Hepatocyte (in vitro differentiated cells): ENCODE results near the gene XAGE3. TPM values are rescaled to one million over a fixed set of nuclear protein-coding genes. Genes with fewer than 3 reads are reported as not detected.
"Not testable (repeated sequence)": the region's sequence is repeated elsewhere in the genome, so short reads cannot be mapped to it uniquely, and the experiment has no call there.

ENCODE experiments used
- DNase-seq: peaks from one replicate; pipeline ENCODE4 v3.0.0-alpha.2; 2016; ENCODE audit warnings: low spot score
- H2AFZ ChIP-seq: fragments of 200-600 bp; sonication (generic); 2 replicates; pipeline ENCODE4 v1.6.0; 2016; ENCODE audit warnings: antibody characterized with exemption, mild to moderate bottlenecking
- H3K27ac ChIP-seq: fragments of 200-600 bp; sonication (generic); 2 replicates; pipeline ENCODE4 v1.5.1; 2016; ENCODE audit warnings: mild to moderate bottlenecking
- H3K27me3 ChIP-seq: fragments of 200-600 bp; sonication (generic); 2 replicates; pipeline ENCODE4 v1.6.1; 2016
- H3K36me3 ChIP-seq: fragments of 200-600 bp; sonication (generic); replicated peaks from 2 replicates; pipeline ENCODE4 v1.5.1; 2016; ENCODE audit warnings: low read depth; ENCODE audit not compliant: insufficient read depth
- H3K4me1 ChIP-seq: fragments of 200-600 bp; sonication (generic); 2 replicates; pipeline ENCODE4 v1.5.1; 2016; ENCODE audit warnings: mild to moderate bottlenecking, moderate library complexity; ENCODE audit not compliant: insufficient read depth
- H3K4me2 ChIP-seq: fragments of 200-600 bp; sonication (generic); 2 replicates; pipeline ENCODE4 v1.6.0; 2016
- H3K4me3 ChIP-seq: fragments of 200-600 bp; sonication (generic); 2 replicates; pipeline ENCODE4 v1.5.1; 2016; ENCODE audit warnings: mild to moderate bottlenecking
- H3K79me2 ChIP-seq: fragments of 200-600 bp; sonication (generic); 2 replicates; pipeline ENCODE4 v1.6.0; 2017; ENCODE audit warnings: mild to moderate bottlenecking
- H3K9me2 ChIP-seq: fragments of 200-600 bp; sonication (generic); replicated peaks from 2 replicates; pipeline ENCODE4 v1.6.0; 2017; ENCODE audit warnings: mild to moderate bottlenecking; ENCODE audit not compliant: insufficient read depth
- H3K9me3 ChIP-seq: fragments of 200-600 bp; sonication (generic); 2 replicates; pipeline ENCODE4 v1.5.1; 2016; ENCODE audit warnings: low read depth, mild to moderate bottlenecking
- H4K20me1 ChIP-seq: fragments of 200-600 bp; sonication (generic); 2 replicates; pipeline ENCODE4 v1.6.0; 2016; ENCODE audit warnings: mild to moderate bottlenecking; ENCODE audit not compliant: insufficient read depth, poor library complexity, severe bottlenecking
- WGBS: methylation state at CpG from one replicate; pipeline ENCODE4 v1.1.6; 2016; ENCODE audit warnings: low lambda C conversion rate; ENCODE audit errors: missing lambda C conversion rate; 5-methylcytosine and 5-hydroxymethylcytosine counted together
- polyA plus RNA-seq: library from polyadenylated mRNA; unstranded; fragments of >200 nt; fragmentation: Nextera tagmentation; extraction: Ambion mirVana; gene quantifications from 2 replicates; pipeline ENCODE4 v1.2.1, GENCODE V29; 2016
- total RNA-seq: library from RNA; depleted of rRNA; stranded (reverse); fragments of >200 nt; gene quantifications from 2 replicates; pipeline ENCODE4 v1.2.3, GENCODE V29; 2014

The XAGE3 gene
- total and polyA plus RNA-seq, 2 experiments from 2014 or later: 0.34 TPM; not detected in 1

DNA sequence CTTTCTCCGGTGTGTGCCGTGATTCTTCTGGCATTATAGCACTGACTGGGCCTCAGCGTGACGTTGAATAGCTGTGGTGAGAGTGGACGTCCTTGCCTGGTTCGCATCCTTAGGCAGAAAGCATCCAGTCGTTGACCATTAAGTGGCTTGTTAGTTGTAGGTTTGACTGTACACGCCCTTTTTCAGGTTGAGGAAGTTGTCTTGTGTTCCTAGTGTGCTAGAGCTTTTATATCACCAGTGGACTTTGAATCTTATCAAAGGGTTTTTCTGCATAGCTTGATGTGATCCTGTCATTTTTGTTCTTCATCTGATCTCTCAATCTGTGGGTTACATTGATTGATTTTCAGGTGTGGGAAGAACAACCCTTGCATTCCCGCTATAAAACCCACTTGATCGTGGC, 37.6 kb upstream of the XAGE3 start:
- not testable (repeated sequence) for H3K36me3 ChIP-seq, H3K4me2 ChIP-seq, H3K27ac ChIP-seq, H2AFZ ChIP-seq, H3K79me2 ChIP-seq, H3K4me3 ChIP-seq, H3K9me3 ChIP-seq, DNase-seq, H3K9me2 ChIP-seq, H3K4me1 ChIP-seq, H3K27me3 ChIP-seq, H4K20me1 ChIP-seq
- WGBS: no CpG with 5 or more reads among the region's 10 CpGs

DNA sequence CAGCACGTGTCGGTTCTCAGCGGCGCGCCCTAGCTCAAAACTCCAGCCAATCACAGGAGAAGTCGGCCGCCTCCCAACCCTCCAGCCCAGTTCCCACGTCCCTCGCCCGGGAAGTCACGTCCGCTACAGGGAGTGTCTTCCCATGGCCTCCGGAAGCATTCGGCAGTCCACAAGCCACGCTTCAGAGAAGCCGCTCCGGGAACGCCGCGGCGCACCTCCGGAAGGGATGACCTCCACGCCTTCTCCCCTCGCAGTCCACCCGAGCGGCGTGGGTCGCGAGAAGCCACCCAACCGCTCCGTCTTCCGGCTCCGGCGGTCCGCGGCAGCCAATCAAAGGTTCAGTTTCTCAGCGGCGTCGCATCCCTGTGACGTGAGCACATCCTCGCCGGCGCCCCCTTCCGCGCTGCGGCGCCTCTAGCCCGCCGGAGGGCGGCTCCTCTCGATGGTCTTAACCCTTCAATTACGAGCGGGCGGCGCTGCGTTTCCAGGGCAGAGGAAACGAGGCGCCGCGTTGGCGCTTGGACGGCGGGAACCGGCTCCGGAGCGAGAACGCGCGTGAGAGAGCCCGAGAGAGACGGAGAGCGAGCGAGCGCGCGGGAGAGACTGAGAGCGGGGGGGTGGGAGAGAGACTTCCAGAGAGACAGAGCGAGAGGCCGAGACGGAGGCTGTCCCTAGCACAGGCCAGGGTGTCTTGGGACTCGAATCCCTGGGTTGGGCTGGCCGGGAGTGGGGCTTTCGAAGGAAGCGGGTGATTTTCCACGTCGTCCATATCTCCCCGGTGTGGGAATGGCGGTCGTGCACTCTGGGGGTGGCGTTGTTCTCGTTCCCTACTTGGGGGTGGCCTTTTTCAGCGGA, 29.2 kb upstream of the XAGE3 start, which contains the start of gene FAM156B:
Gene FAM156B (plus strand): TSS at position 476 of the 855 bp plus-strand sequence. CDS start 9,896 bp downstream, outside the sequence.
- not testable (repeated sequence) for H2AFZ ChIP-seq, H3K9me2 ChIP-seq, H4K20me1 ChIP-seq, H3K4me1 ChIP-seq, DNase-seq, H3K4me3 ChIP-seq, H3K79me2 ChIP-seq, H3K27me3 ChIP-seq, H3K9me3 ChIP-seq, H3K27ac ChIP-seq, H3K36me3 ChIP-seq, H3K4me2 ChIP-seq
- no CpG with 5 or more reads among the region's 92 CpGs for WGBS

DNA sequence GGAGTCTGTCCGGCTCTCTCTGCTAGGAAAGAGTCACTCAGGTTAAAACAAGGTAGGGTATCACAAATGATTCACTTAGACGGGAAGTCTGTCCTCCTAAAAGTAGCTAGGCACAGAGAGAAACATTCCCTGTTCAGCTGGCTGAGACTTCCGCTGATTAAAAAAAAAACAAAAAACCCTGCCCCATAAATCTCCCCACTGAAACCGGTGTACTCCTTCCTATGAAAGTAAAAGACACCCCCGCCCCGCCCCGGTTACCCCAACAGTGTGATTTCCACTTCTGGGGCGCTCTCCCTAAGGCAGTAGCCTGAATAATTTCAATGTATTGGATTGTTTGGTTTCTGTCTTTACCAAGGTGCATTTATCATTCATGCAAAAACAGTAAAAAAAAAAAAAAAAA, 28.6 kb upstream of the XAGE3 start:
- not testable (repeated sequence) for H3K4me2 ChIP-seq, DNase-seq, H4K20me1 ChIP-seq, H2AFZ ChIP-seq, H3K79me2 ChIP-seq, H3K36me3 ChIP-seq, H3K9me3 ChIP-seq, H3K27ac ChIP-seq, H3K4me3 ChIP-seq, H3K4me1 ChIP-seq, H3K9me2 ChIP-seq, H3K27me3 ChIP-seq
- no CpG with 5 or more reads among the region's 8 CpGs for WGBS

DNA sequence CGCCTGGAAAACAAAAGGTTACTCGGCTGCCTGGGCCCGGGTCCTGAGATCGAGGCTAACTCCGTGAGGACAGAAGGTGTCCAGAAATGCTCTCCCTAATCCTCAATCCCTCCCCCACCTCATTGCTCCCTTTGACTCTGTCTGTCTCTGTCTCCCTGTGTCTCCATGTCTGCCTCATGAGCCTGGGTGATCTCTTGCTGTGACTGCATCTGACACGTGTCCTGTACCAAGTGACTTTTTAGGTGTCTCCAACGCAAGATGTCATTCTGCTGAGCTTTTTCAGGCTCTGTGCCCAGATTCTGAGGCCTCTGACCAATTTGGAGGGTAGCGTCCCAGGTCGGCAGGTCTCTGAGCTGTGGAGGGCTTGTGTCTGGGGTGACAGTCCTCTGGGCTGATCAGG, 20.2 kb upstream of the XAGE3 start:
- H3K9me2 ChIP-seq, H3K4me1 ChIP-seq, H3K27me3 ChIP-seq, H3K4me3 ChIP-seq, H3K36me3 ChIP-seq, H3K79me2 ChIP-seq, H4K20me1 ChIP-seq, H2AFZ ChIP-seq, H3K9me3 ChIP-seq, H3K4me2 ChIP-seq, DNase-seq, H3K27ac ChIP-seq: not testable (repeated sequence)
- no CpG with 5 or more reads among the region's 9 CpGs for WGBS

DNA sequence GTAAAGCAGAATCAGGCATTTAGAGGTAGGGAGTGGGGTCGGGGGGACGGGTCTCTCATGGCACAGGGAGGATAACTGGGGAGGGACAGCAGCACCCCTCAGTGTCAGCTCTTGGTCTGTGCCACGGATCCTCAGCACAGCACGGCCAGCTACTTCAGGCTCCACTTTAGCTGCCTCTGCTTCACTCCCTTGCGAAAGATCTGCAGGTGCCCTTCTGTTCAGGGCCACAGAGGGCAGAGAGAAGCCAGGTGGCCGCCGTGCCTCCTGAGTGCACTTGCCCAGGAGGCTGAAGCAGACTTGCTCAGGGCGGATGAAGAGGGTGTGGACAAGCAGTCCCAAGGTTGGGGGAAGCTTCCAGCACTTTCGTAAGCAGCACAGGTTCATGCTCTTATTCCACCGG, 19.6 kb upstream of the XAGE3 start:
- H3K27ac ChIP-seq, H3K4me2 ChIP-seq, H3K27me3 ChIP-seq, H3K4me1 ChIP-seq, H3K4me3 ChIP-seq, H3K36me3 ChIP-seq, H3K9me2 ChIP-seq, H2AFZ ChIP-seq, H4K20me1 ChIP-seq, DNase-seq, H3K9me3 ChIP-seq, H3K79me2 ChIP-seq: not testable (repeated sequence)
- WGBS: no CpG with 5 or more reads among the region's 10 CpGs

DNA sequence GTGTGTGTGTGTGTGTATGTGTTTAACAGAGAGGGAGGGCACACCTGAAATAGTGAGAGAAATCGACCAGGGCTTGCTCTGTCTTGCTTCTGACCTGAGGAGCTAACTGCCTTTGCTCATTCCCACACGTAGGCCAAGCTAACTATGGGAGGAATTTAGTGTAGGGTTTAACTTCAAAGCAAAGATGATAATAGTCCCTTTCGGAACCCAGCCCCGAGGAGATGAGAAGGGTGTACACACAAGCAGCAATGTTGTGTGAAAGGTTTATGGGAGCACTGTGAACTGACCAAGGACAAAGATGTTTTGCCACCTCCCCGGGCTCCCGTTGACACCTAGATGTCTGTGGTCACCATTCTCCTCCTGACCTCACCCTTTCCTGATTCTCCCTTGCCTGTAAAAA, 8.5 kb upstream of the XAGE3 start:
- not testable (repeated sequence) for H3K9me3 ChIP-seq, H3K27me3 ChIP-seq, H3K27ac ChIP-seq, H3K4me3 ChIP-seq, H3K9me2 ChIP-seq, H3K4me1 ChIP-seq, DNase-seq, H4K20me1 ChIP-seq, H3K36me3 ChIP-seq, H3K79me2 ChIP-seq, H2AFZ ChIP-seq, H3K4me2 ChIP-seq
- 50% methylated on average over 6 of the region's 6 CpGs for WGBS

DNA sequence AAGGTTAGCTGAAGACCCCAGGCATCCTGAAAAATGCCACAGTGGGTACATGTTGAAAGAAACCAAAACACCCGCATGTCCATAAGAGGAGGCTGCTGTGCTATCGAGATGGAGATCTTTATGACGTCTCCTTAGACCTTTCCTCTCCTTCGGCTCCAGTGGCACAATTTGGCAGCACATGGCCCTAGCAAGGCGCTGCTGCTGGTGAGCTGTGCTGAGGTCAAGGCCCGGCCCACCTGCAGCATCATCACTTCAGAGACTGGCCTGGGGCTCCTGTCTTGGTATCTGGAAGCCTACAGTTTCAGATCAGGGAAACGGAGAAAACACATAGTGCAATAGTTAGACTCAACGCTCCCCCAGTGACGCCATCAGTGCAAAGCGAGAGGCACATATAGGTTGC, 7.6 kb upstream of the XAGE3 start:
- 69% methylated on average over 7 of the region's 10 CpGs for WGBS
- H3K79me2 ChIP-seq, H3K27ac ChIP-seq, H3K4me2 ChIP-seq, H3K4me1 ChIP-seq, H3K36me3 ChIP-seq, H4K20me1 ChIP-seq, H2AFZ ChIP-seq, H3K9me2 ChIP-seq, H3K9me3 ChIP-seq, H3K4me3 ChIP-seq, H3K27me3 ChIP-seq, DNase-seq: not testable (repeated sequence)
